Activated naive CD8-positive, alpha-beta T cell treated with anti-CD3 and anti-CD28 coated beads for 36 hours (primary cell): Measurements from ENCODE around the gene USP17L21. TPM values are rescaled to one million over a fixed set of nuclear protein-coding genes. Genes with fewer than 3 reads are reported as not detected.
A peak's percentile ranks its signal among the peaks of the same experiment; 100 is the strongest.
"Not testable (repeated sequence)": the region's sequence is repeated elsewhere in the genome, so short reads cannot be mapped to it uniquely, and the experiment has no call there.

ENCODE experiments used
- DNase-seq: peaks from one replicate; pipeline ENCODE4 v3.0.0; 2021
- H3K27ac Mint-ChIP-seq: one replicate; pipeline ENCODE4 v1.8.0; 2022; ENCODE audit warnings: mild to moderate bottlenecking, moderate library complexity, mixed read lengths
- H3K27me3 Mint-ChIP-seq: one replicate; pipeline ENCODE4 v1.8.0; 2022; ENCODE audit warnings: mild to moderate bottlenecking, mixed read lengths
- H3K36me3 Mint-ChIP-seq: one replicate; pipeline ENCODE4 v1.8.0; 2021; ENCODE audit warnings: mild to moderate bottlenecking, mixed read lengths
- H3K4me1 Mint-ChIP-seq: one replicate; pipeline ENCODE4 v1.8.0; 2021; ENCODE audit warnings: mixed read lengths
- H3K4me3 Mint-ChIP-seq: one replicate; pipeline ENCODE4 v1.8.0; 2022; ENCODE audit warnings: mild to moderate bottlenecking, moderate library complexity, mixed read lengths
- H3K9me3 Mint-ChIP-seq: one replicate; pipeline ENCODE4 v1.8.0; 2022; ENCODE audit warnings: mixed read lengths
- total RNA-seq, 2 experiments: library from RNA; stranded (reverse); gene quantifications; one replicate each; pipeline ENCODE4 v1.2.3, GENCODE V29; 2021

Gene USP17L21, protein sequence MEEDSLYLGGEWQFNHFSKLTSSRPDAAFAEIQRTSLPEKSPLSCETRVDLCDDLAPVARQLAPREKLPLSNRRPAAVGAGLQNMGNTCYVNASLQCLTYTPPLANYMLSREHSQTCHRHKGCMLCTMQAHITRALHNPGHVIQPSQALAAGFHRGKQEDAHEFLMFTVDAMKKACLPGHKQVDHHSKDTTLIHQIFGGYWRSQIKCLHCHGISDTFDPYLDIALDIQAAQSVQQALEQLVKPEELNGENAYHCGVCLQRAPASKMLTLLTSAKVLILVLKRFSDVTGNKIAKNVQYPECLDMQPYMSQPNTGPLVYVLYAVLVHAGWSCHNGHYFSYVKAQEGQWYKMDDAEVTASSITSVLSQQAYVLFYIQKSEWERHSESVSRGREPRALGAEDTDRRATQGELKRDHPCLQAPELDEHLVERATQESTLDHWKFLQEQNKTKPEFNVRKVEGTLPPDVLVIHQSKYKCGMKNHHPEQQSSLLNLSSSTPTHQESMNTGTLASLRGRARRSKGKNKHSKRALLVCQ
- total RNA-seq = not detected

GRCh38 chr4:9262572-9262971 is at the start of gene USP17L21:
Gene USP17L21, plus strand, starts transcription at chr4:9262872. Its CDS starts 0 bp downstream, at chr4:9262872.
- H3K9me3 Mint-ChIP-seq, H3K27me3 Mint-ChIP-seq, H3K4me1 Mint-ChIP-seq, H3K36me3 Mint-ChIP-seq, H3K4me3 Mint-ChIP-seq, DNase-seq, H3K27ac Mint-ChIP-seq: not testable (repeated sequence)

DNA sequence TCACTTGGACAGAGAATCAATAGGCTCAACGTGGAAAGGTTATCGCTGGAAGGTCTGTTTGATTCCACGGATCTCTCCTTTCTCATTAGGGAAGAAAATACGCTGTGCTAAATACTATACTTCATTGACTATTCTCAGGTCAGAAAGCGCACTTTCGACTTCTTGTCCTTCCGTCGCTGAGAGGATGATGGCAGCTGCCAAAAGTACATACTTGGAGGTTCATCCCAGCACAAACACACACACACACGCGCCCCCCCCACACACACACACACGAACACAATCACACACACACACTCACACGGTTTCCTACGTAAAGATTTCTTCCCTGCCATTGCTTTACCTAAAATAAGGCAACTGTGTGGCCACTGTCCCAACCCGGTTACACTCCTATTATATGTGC is 48.0 kb upstream of the USP17L21 start:
- not testable (repeated sequence) for H3K9me3 Mint-ChIP-seq, H3K4me1 Mint-ChIP-seq, H3K27me3 Mint-ChIP-seq, H3K27ac Mint-ChIP-seq, H3K36me3 Mint-ChIP-seq, DNase-seq, H3K4me3 Mint-ChIP-seq

DNA sequence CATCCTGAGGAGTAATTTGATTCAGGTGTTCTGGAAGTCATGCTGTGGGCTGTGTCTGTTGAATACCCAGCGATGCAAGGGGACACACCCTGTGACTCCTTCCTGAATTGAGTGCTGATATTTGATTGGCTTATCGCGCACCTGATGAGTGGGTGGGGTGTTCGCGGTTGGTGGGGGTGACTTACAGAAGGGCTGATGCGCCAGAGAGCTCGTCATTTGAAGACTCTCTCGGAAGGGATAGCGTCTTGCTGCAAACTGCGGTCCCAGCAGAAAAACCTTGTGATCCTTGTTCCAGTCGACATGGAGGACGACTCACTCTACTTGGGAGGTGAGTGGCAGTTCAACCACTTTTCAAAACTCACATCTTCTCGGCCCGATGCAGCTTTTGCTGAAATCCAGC is 47.6 kb upstream of the USP17L21 start, which contains the start of gene USP17L11:
USP17L11 (plus strand) TSS at position 301 of the 400 bp plus-strand sequence; CDS start at position 301, 0 bp downstream.
- H3K27ac Mint-ChIP-seq, H3K36me3 Mint-ChIP-seq, H3K4me3 Mint-ChIP-seq: not testable (repeated sequence)

DNA sequence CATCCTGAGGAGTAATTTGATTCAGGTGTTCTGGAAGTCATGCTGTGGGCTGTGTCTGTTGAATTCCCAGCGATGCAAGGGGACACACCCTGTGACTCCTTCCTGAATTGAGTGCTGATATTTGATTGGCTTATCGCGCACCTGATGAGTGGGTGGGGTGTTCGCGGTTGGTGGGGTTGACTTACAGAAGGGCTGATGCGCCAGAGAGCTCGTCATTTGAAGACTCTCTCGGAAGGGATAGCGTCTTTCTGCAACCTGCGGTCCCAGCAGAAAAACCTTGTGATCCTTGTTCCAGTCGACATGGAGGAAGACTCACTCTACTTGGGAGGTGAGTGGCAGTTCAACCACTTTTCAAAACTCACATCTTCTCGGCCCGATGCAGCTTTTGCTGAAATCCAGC is 42.8 kb upstream of the USP17L21 start, which contains the start of gene USP17L12:
USP17L12 (plus strand) TSS at position 301 of the 400 bp plus-strand sequence; CDS start at position 301, 0 bp downstream.
- not testable (repeated sequence) for H3K27ac Mint-ChIP-seq, DNase-seq, H3K27me3 Mint-ChIP-seq, H3K4me3 Mint-ChIP-seq, H3K9me3 Mint-ChIP-seq, H3K4me1 Mint-ChIP-seq, H3K36me3 Mint-ChIP-seq

More for the DNA sequence above, 47.6 kb upstream of the USP17L21 start, which contains the start of gene USP17L11:
- H3K9me3 Mint-ChIP-seq, DNase-seq, H3K4me1 Mint-ChIP-seq, H3K27me3 Mint-ChIP-seq: not testable (repeated sequence)

DNA sequence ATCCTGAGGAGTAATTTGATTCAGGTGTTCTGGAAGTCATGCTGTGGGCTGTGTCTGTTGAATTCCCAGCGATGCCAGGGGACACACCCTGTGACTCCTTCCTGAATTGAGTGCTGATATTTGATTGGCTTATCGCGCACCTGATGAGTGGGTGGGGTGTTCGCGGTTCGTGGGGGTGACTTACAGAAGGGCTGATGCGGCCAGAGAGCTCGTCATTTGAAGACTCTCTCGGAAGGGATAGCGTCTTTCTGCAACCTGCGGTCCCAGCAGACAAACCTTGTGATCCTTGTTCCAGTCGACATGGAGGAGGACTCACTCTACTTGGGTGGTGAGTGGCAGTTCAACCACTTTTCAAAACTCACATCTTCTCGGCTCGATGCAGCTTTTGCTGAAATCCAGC is 38.1 kb upstream of the USP17L21 start, which contains the start of gene USP17L13:
USP17L13 (plus strand) TSS at position 301 of the 400 bp plus-strand sequence; CDS start at position 301, 0 bp downstream.
- H3K9me3 Mint-ChIP-seq, H3K4me1 Mint-ChIP-seq, H3K27ac Mint-ChIP-seq, H3K27me3 Mint-ChIP-seq, H3K4me3 Mint-ChIP-seq, H3K36me3 Mint-ChIP-seq, DNase-seq: not testable (repeated sequence)

DNA sequence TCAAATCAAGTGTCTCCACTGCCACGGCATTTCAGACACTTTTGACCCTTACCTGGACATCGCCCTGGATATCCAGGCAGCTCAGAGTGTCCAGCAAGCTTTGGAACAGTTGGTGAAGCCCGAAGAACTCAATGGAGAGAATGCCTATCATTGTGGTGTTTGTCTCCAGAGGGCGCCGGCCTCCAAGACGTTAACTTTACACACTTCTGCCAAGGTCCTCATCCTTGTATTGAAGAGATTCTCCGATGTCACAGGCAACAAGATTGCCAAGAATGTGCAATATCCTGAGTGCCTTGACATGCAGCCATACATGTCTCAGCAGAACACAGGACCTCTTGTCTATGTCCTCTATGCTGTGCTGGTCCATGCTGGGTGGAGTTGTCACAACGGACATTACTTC is 32.4 kb upstream of the USP17L21 start:
- H3K36me3 Mint-ChIP-seq, H3K27me3 Mint-ChIP-seq, H3K4me1 Mint-ChIP-seq, DNase-seq, H3K9me3 Mint-ChIP-seq, H3K27ac Mint-ChIP-seq, H3K4me3 Mint-ChIP-seq: not testable (repeated sequence)

DNA sequence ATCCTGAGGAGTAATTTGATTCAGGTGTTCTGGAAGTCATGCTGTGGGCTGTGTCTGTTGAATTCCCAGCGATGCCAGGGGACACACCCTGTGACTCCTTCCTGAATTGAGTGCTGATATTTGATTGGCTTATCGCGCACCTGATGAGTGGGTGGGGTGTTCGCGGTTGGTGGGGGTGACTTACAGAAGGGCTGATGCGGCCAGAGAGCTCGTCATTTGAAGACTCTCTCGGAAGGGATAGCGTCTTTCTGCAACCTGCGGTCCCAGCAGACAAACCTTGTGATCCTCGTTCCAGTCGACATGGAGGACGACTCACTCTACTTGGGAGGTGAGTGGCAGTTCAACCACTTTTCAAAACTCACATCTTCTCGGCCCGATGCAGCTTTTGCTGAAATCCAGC is 28.6 kb upstream of the USP17L21 start, which contains the start of gene USP17L15:
USP17L15 (plus strand) TSS at position 301 of the 400 bp plus-strand sequence; CDS start at position 301, 0 bp downstream.
- not testable (repeated sequence) for H3K27me3 Mint-ChIP-seq, H3K36me3 Mint-ChIP-seq, H3K4me3 Mint-ChIP-seq, H3K9me3 Mint-ChIP-seq, H3K4me1 Mint-ChIP-seq, H3K27ac Mint-ChIP-seq, DNase-seq

GRCh38 chr4:9238461-9238860 is 24.2 kb upstream of the USP17L21 start:
- not testable (repeated sequence) for H3K36me3 Mint-ChIP-seq, H3K9me3 Mint-ChIP-seq, DNase-seq, H3K27me3 Mint-ChIP-seq, H3K4me1 Mint-ChIP-seq, H3K27ac Mint-ChIP-seq, H3K4me3 Mint-ChIP-seq

DNA sequence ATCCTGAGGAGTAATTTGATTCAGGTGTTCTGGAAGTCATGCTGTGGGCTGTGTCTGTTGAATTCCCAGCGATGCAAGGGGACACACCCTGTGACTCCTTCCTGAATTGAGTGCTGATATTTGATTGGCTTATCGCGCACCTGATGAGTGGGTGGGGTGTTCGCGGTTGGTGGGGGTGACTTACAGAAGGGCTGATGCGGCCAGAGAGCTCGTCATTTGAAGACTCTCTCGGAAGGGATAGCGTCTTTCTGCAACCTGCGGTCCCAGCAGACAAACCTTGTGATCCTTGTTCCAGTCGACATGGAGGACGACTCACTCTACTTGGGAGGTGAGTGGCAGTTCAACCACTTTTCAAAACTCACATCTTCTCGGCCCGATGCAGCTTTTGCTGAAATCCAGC is 19.1 kb upstream of the USP17L21 start, which contains the start of gene USP17L17:
USP17L17 (plus strand) TSS at position 301 of the 400 bp plus-strand sequence; CDS start at position 301, 0 bp downstream.
- not testable (repeated sequence) for H3K9me3 Mint-ChIP-seq, H3K27ac Mint-ChIP-seq, H3K4me3 Mint-ChIP-seq, H3K36me3 Mint-ChIP-seq, H3K27me3 Mint-ChIP-seq, DNase-seq, H3K4me1 Mint-ChIP-seq

GRCh38 chr4:9247953-9248680 is 14.6 kb upstream of the USP17L21 start, which contains the start of gene USP17L18:
Gene USP17L18, plus strand, starts transcription at chr4:9248630. Its CDS starts 0 bp downstream, at chr4:9248630.
- not testable (repeated sequence) for H3K36me3 Mint-ChIP-seq, H3K27me3 Mint-ChIP-seq, H3K9me3 Mint-ChIP-seq, H3K27ac Mint-ChIP-seq, DNase-seq, H3K4me3 Mint-ChIP-seq, H3K4me1 Mint-ChIP-seq

DNA sequence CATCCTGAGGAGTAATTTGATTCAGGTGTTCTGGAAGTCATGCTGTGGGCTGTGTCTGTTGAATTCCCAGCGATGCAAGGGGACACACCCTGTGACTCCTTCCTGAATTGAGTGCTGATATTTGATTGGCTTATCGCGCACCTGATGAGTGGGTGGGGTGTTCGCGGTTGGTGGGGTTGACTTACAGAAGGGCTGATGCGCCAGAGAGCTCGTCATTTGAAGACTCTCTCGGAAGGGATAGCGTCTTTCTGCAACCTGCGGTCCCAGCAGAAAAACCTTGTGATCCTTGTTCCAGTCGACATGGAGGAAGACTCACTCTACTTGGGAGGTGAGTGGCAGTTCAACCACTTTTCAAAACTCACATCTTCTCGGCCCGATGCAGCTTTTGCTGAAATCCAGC is 9.6 kb upstream of the USP17L21 start, which contains the start of gene USP17L19:
USP17L19 (plus strand) TSS at position 301 of the 400 bp plus-strand sequence; CDS start at position 301, 0 bp downstream.
- H3K9me3 Mint-ChIP-seq, H3K27me3 Mint-ChIP-seq, H3K4me3 Mint-ChIP-seq: not testable (repeated sequence)

GRCh38 chr4:9257824-9258223 is 4.8 kb upstream of the USP17L21 start, which contains the start of gene USP17L20:
Gene USP17L20, plus strand, starts transcription at chr4:9258124. Its CDS starts 0 bp downstream, at chr4:9258124.
- DNase-seq, H3K27ac Mint-ChIP-seq, H3K9me3 Mint-ChIP-seq, H3K4me1 Mint-ChIP-seq, H3K4me3 Mint-ChIP-seq, H3K36me3 Mint-ChIP-seq, H3K27me3 Mint-ChIP-seq: not testable (repeated sequence)

More for the DNA sequence above, 9.6 kb upstream of the USP17L21 start, which contains the start of gene USP17L19:
- H3K27ac Mint-ChIP-seq, H3K4me1 Mint-ChIP-seq, H3K36me3 Mint-ChIP-seq, DNase-seq: not testable (repeated sequence)

DNA sequence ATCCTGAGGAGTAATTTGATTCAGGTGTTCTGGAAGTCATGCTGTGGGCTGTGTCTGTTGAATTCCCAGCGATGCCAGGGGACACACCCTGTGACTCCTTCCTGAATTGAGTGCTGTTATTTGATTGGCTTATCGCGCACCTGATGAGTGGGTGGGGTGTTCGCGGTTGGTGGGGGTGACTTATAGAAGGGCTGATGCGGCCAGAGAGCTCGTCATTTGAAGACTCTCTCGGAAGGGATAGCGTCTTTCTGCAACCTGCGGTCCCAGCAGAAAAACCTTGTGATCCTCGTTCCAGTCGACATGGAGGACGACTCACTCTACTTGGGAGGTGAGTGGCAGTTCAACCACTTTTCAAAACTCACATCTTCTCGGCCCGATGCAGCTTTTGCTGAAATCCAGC is 4.6 kb downstream of the USP17L21 start, which contains the start of gene USP17L22:
USP17L22 (plus strand) TSS at position 301 of the 400 bp plus-strand sequence; CDS start at position 301, 0 bp downstream.
- not testable (repeated sequence) for H3K4me3 Mint-ChIP-seq, H3K27ac Mint-ChIP-seq, DNase-seq, H3K9me3 Mint-ChIP-seq, H3K27me3 Mint-ChIP-seq, H3K36me3 Mint-ChIP-seq, H3K4me1 Mint-ChIP-seq

DNA sequence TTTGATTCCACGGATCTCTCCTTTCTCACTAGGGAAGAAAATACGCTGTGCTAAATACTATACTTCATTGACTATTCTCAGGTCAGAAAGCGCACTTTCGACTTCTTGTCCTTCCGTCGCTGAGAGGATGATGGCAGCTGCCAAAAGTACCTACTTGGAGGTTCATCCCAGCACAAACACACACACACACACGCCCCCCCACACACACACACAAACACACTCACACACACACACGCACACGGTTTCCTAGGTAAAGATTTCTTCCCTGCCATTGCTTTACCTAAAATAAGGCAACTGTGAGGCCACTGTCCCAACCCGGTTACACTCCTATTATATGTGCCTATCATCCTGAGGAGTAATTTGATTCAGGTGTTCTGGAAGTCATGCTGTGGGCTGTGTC is 9.0 kb downstream of the USP17L21 start:
- not testable (repeated sequence) for H3K9me3 Mint-ChIP-seq, H3K27me3 Mint-ChIP-seq, H3K36me3 Mint-ChIP-seq, H3K4me1 Mint-ChIP-seq, H3K4me3 Mint-ChIP-seq, H3K27ac Mint-ChIP-seq
- DNase-seq = peak; percentile 8
